HEK293 (cell line): ENCODE measurements around the gene NPDC1.

Experiments
- CTCF ChIA-PET: fragments of 350-600 bp; formaldehyde crosslinking; extraction: SDS; loops from one replicate; lab custom pipeline; 2021; ENCODE audit warnings: antibody characterized with exemption; lab: Yijun Ruan, JAX
- POLR2A ChIA-PET: fragments of 300-600 bp; formaldehyde crosslinking; extraction: SDS; loops from one replicate; lab custom pipeline; 2020; ENCODE audit warnings: antibody characterized with exemption, inconsistent platforms; lab: Yijun Ruan, JAX
- H3K27ac ChIP-seq: fragments of 200-500 bp; sonication (Bioruptor generic); 2 replicates; pipeline ENCODE4 v1.5.1; 2014; ENCODE audit warnings: low read depth, low read length, control low read depth, inconsistent platforms; ENCODE audit errors: extremely low read depth
- H3K36me3 ChIP-seq, 2 experiments: fragments of 200-500 bp in 1 of 2; sonication (Bioruptor generic) in 1 of 2; 1 replicate in 1 of 2; 2 replicates in 1 of 2; pipeline ENCODE4 v1.5.1; 2014 to 2017; ENCODE audit warnings: inconsistent platforms in 2 of 2, low read length in 2 of 2; ENCODE audit not compliant: control insufficient read depth in 2 of 2, insufficient read depth in 1 of 2
- H3K4me1 ChIP-seq: fragments of 200-500 bp; sonication (Bioruptor generic); 2 replicates; pipeline ENCODE4 v1.5.1; 2014; ENCODE audit warnings: mild to moderate bottlenecking, low read length, inconsistent platforms; ENCODE audit not compliant: control insufficient read depth, insufficient read depth
- H3K4me3 ChIP-seq: 2 replicates; pipeline ENCODE4 v1.5.1; 2011; ENCODE audit warnings: low read depth, mild to moderate bottlenecking, control low read depth, low read length, moderate library complexity
- H3K9me3 ChIP-seq: fragments of 200-500 bp; sonication (Bioruptor generic); 2 replicates; pipeline ENCODE4 v1.5.1; 2014; ENCODE audit warnings: low read depth, low read length, inconsistent platforms; ENCODE audit not compliant: control insufficient read depth, insufficient read depth
- BCL11A ChIP-seq: fragments of 450-650 bp; formaldehyde crosslinking; IDR thresholded peaks from 2 replicates; pipeline ENCODE4 v1.5.1; 2016; ENCODE audit warnings: low read depth, missing biosample characterization, missing genetic modification characterization
- GLI2 ChIP-seq: fragments of 450-650 bp; formaldehyde crosslinking; IDR thresholded peaks from 2 replicates; pipeline ENCODE4; 2017; ENCODE audit warnings: missing biosample characterization, missing genetic modification characterization, low read depth, borderline replicate concordance
- GLI4 ChIP-seq: fragments of 450-650 bp; formaldehyde crosslinking; IDR thresholded peaks from 2 replicates; pipeline ENCODE4 v1.5.1; 2016; ENCODE audit warnings: missing biosample characterization, missing genetic modification characterization
- HOXC10 ChIP-seq: sonication (generic); formaldehyde crosslinking; IDR thresholded peaks from 2 replicates; pipeline ENCODE4 v1.8.1; 2023; ENCODE audit warnings: mild to moderate bottlenecking, missing genetic modification reagents
- KLF1 ChIP-seq: fragments of 450-650 bp; formaldehyde crosslinking; IDR thresholded peaks from 2 replicates; pipeline ENCODE4 v1.5.1; 2016; ENCODE audit warnings: missing biosample characterization, missing genetic modification characterization
- KLF10 ChIP-seq: fragments of 450-650 bp; IDR thresholded peaks from 2 replicates; pipeline ENCODE4 v1.5.1; 2018; ENCODE audit warnings: missing biosample characterization, mild to moderate bottlenecking, missing genetic modification characterization
- KLF8 ChIP-seq: fragments of 450-650 bp; formaldehyde crosslinking; IDR thresholded peaks from 2 replicates; pipeline ENCODE4 v1.5.1; 2016; ENCODE audit warnings: missing biosample characterization, missing genetic modification characterization
- MYNN ChIP-seq: fragments of 450-650 bp; formaldehyde crosslinking; IDR thresholded peaks from 2 replicates; pipeline ENCODE4 v1.5.1; 2016; ENCODE audit warnings: missing biosample characterization, missing genetic modification characterization, borderline replicate concordance
- MZF1 ChIP-seq: fragments of 450-650 bp; formaldehyde crosslinking; IDR thresholded peaks from 2 replicates; pipeline ENCODE4 v1.5.1; 2017; ENCODE audit warnings: missing biosample characterization, missing genetic modification characterization, borderline replicate concordance
- ZBTB21 ChIP-seq: fragments of 450-650 bp; formaldehyde crosslinking; IDR thresholded peaks from 2 replicates; pipeline ENCODE4 v1.5.1; 2017; ENCODE audit warnings: missing biosample characterization, missing genetic modification characterization
- ZFP41 ChIP-seq: fragments of 450-650 bp; formaldehyde crosslinking; IDR thresholded peaks from 2 replicates; pipeline ENCODE4 v1.5.1; 2016; ENCODE audit warnings: missing biosample characterization, missing genetic modification characterization, borderline replicate concordance
- ZNF112 ChIP-seq: fragments of 450-650 bp; formaldehyde crosslinking; IDR thresholded peaks from 2 replicates; pipeline ENCODE4 v1.5.0; 2017; ENCODE audit warnings: missing biosample characterization, missing genetic modification characterization
- ZNF140 ChIP-seq: fragments of 450-650 bp; formaldehyde crosslinking; IDR thresholded peaks from 2 replicates; pipeline ENCODE4 v1.5.1; 2016; ENCODE audit warnings: missing biosample characterization, missing genetic modification characterization
- ZNF23 ChIP-seq: fragments of 450-650 bp; formaldehyde crosslinking; IDR thresholded peaks from 2 replicates; pipeline ENCODE4 v1.5.1; 2016; ENCODE audit warnings: missing biosample characterization, missing genetic modification characterization, borderline replicate concordance
- ZNF423 ChIP-seq: fragments of 450-650 bp; formaldehyde crosslinking; IDR thresholded peaks from 2 replicates; pipeline ENCODE4 v1.5.1; 2016; ENCODE audit warnings: missing biosample characterization, missing genetic modification characterization
- ZNF433 ChIP-seq: fragments of 450-650 bp; formaldehyde crosslinking; IDR thresholded peaks from 2 replicates; pipeline ENCODE4 v1.5.1; 2016; ENCODE audit warnings: missing biosample characterization, missing genetic modification characterization, low read depth
- ZNF530 ChIP-seq: fragments of 450-650 bp; formaldehyde crosslinking; IDR thresholded peaks from 2 replicates; pipeline ENCODE4 v1.5.1; 2016; ENCODE audit warnings: low read depth, missing biosample characterization, missing genetic modification characterization
- ZNF555 ChIP-seq: fragments of 450-650 bp; formaldehyde crosslinking; conservative IDR thresholded peaks from 2 replicates; pipeline ENCODE4 v1.5.1; 2017; ENCODE audit warnings: missing biosample characterization, mild to moderate bottlenecking, missing genetic modification characterization, inconsistent platforms
- ZNF560 ChIP-seq: fragments of 450-650 bp; formaldehyde crosslinking; IDR thresholded peaks from 2 replicates; pipeline ENCODE4 v1.5.1; 2017; ENCODE audit warnings: missing biosample characterization, missing genetic modification characterization, borderline replicate concordance
- ZNF600 ChIP-seq: fragments of 450-650 bp; formaldehyde crosslinking; IDR thresholded peaks from 2 replicates; pipeline ENCODE4 v1.5.1; 2016; ENCODE audit warnings: missing biosample characterization, missing genetic modification characterization
- ZNF610 ChIP-seq: fragments of 450-650 bp; formaldehyde crosslinking; IDR thresholded peaks from 2 replicates; pipeline ENCODE4 v1.5.1; 2016; ENCODE audit warnings: missing biosample characterization, missing genetic modification characterization, borderline replicate concordance
- ZNF660 ChIP-seq: fragments of 450-650 bp; IDR thresholded peaks from 2 replicates; pipeline ENCODE4 v1.5.1; 2018; ENCODE audit warnings: missing biosample characterization, mild to moderate bottlenecking, missing genetic modification characterization
- TF ChIP-seq, protein P1 (sequence below): fragments of 450-650 bp; formaldehyde crosslinking; IDR thresholded peaks from 2 replicates; pipeline ENCODE4 v1.5.1; 2017; ENCODE audit warnings: missing biosample characterization, missing genetic modification characterization

Gene NPDC1

DNA sequence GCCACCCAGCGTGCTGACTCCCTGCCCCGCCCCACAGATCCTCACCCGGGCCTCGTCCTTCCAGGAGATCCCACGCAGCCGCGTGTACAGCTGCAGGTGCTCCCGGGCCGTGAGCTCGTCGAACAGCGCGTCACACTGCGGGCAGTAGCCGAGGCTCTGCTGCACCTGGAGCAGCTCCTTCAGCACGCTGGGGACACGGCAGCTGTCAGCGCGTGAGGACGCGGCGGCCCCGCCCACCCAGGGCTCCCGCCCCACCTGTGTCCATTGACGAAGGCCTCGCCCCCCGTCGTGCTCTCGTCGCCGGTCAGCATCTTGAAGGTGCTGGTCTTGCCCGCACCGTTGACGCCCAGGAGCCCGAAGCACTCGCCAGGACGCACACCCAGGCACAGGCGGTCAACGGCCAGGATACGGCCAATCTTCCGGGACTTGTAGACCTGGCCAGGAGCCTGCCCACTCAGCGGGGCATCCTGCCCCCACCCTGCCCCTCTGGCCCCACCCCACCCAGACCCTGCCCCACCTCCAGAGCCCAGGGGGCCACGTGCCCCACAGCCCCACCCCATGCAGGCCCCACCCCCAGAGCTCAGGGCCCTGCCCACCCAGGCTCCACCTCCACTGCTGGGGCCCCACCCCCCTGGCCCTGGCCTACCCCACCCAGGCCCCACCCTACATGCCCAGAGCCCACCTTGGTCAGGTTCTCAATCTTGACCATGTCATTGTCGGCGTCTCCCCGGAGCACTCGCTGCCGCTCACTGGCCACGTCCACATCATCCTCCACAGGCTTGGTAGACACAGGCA is 35.8 kb downstream of the NPDC1 start:
- Histone ChIP-seq H3K4me3 (no peak overlapping the region), H3K27ac (no peak overlapping the region), H3K9me3 (no peaks in the 10 kb centered on the region), H3K36me3 (peaks cover 0 to 30% of the 10 kb centered on the region in 2 experiments; a peak in 1 of 3 replicates), H3K4me1 (peaks cover 3% of the 10 kb centered on the region; the same call in 1 of the 2 replicates)
- ChIA-PET POLR2A (interaction anchor here (0.5 to 0.6 kb wide), 3 partner anchors 14 to 32 kb away, joined by 3 to 5 read pairs (median 3); partner anchors contain the start of gene CLIC3), CTCF (no interaction called here)
- TF ChIP-seq KLF1 (tag by site-specific recombination) = peak; percentile 71
- no peak for TF ChIP-seq ZNF23
- TF ChIP-seq ZNF560 = no peak
- TF ChIP-seq KLF10 (tag by site-specific recombination) = no peak
- peak; percentile 55; the same call in 1 of the 2 replicates for TF ChIP-seq KLF8 (tag by site-specific recombination)
- TF ChIP-seq ZNF140 (tag by site-specific recombination) = no peak
- 0 out of 2 replicates have a peak, but pooled peaks have one; percentile 16 for TF ChIP-seq ZNF600 (tag by site-specific recombination)

DNA sequence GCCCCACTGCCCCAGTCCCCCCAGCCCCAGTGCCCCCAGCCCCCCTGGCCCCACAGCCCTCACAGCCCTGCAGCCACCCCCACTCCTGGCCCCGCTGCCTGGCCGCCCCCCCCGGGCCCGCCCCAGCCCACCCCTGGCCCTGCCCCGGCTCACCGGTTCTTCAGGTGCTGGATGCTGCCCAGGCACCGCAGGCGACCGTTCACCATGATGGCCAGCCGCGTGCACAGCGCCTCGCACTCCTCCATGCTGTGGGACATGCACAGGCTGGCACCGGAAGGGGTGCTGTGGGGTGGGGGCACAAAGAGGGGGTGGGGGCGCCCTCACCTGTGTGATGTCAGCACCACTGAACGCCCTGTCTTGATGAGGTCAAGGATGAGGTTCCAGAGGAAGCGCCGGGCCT is 36.8 kb downstream of the NPDC1 start:
- ChIA-PET CTCF (interaction anchor here (0.7 kb wide), 1 partner anchor 20 kb away, joined by 3 read pairs; no protein-coding TSS in a partner anchor), POLR2A (interaction anchor here (0.6 kb wide), 1 partner anchor 13 kb away, joined by 3 read pairs; the partner anchor contains the start of gene CLIC3)
- Histone ChIP-seq H3K4me1 (peaks cover 3% of the 10 kb centered on the region; the same call in 1 of the 2 replicates), H3K9me3 (no peaks in the 10 kb centered on the region), H3K4me3 (no peak overlapping the region), H3K27ac (no peak overlapping the region), H3K36me3 (peaks cover 0 to 20% of the 10 kb centered on the region in 2 experiments; a peak in 1 of 3 replicates)
- TF ChIP-seq GLI2 (no peak), ZNF610 (no peak), ZNF530 (tag by site-specific recombination) (no peak), ZNF433 (no peak), ZFP41 (tag by site-specific recombination) (no peak), MYNN (tag by site-specific recombination) (no peak), ZBTB21 (no peak), GLI4 (tag by site-specific recombination) (no peak), ZNF555 (tag by site-specific recombination) (no peak), HOXC10 (CRISPR knock-in tag) (no peak), ZNF423 (tag by site-specific recombination) (no peak)

DNA sequence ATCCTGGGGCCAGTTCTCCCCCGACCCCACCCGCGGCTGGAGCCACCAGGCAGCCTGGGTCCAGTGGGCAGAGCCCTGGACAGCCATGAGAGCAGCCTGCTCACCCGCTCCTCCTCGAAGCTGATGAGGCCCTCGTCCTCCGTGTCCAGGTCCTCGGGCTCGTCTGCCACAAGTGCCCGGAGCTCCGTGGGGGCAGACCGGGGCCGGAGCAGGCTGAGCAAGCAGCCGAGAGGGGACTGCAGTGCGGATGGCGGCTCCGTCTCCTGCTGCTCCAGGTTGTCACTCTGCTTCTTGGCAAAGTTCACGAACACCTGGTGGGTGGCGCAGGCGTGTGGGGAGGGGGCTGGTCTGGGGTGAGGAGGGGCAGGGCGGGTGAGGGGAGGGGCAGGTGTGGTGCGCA is 37.7 kb downstream of the NPDC1 start:
- Histone ChIP-seq H3K9me3 (no peaks in the 10 kb centered on the region), H3K27ac (no peak overlapping the region), H3K4me1 (peaks cover 3% of the 10 kb centered on the region; the same call in 1 of the 2 replicates), H3K36me3 (peaks cover 0 to 17% of the 10 kb centered on the region in 2 experiments; a peak in 1 of 3 replicates), H3K4me3 (no peak overlapping the region)
- CTCF ChIA-PET = interaction anchor here (2.1 kb wide), 1 partner anchor 21 kb away, joined by 10 read pairs; no protein-coding TSS in a partner anchor
- POLR2A ChIA-PET = no interaction called here
- TF ChIP-seq ZNF112 (tag by site-specific recombination) (no peak), BCL11A (tag by site-specific recombination) (peak; percentile 17; the same call in 1 of the 2 replicates), MZF1 (tag by site-specific recombination) (no peak), ZNF660 (tag by site-specific recombination) (no peak), ZNF600 (tag by site-specific recombination) (peak; percentile 77)
- TF ChIP-seq, protein P1, sequence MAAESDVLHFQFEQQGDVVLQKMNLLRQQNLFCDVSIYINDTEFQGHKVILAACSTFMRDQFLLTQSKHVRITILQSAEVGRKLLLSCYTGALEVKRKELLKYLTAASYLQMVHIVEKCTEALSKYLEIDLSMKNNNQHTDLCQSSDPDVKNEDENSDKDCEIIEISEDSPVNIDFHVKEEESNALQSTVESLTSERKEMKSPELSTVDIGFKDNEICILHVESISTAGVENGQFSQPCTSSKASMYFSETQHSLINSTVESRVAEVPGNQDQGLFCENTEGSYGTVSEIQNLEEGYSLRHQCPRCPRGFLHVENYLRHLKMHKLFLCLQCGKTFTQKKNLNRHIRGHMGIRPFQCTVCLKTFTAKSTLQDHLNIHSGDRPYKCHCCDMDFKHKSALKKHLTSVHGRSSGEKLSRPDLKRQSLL = peak; percentile 66; the same call in 1 of the 2 replicates
